Endothelial cell of umbilical vein (primary cell): ENCODE measurements around the gene REPS2. TPM values are rescaled to one million over a fixed set of nuclear protein-coding genes. Genes with fewer than 3 reads are reported as not detected.

Source experiments
- BruUV-seq: library from RNA; stranded (reverse); fragments of 400-500 nt; replicated peaks from 2 replicates; lab custom pipeline; 2021; lab: Mats Ljungman, UMichigan
- CTCF ChIA-PET: fragments of 300-600, 350-600 bp; sonication (Branson Sonifier 250); formaldehyde crosslinking; loops from one replicate; lab custom pipeline; 2021; ENCODE audit warnings: antibody characterized with exemption, inconsistent platforms; lab: Charles Lee
- POLR2A ChIA-PET: fragments of 300-600, 350-600 bp; sonication (Branson Sonifier 250); formaldehyde crosslinking; loops from one replicate; lab custom pipeline; 2021; ENCODE audit warnings: antibody characterized with exemption, inconsistent platforms; lab: Charles Lee
- DNase-seq: peaks from one replicate; pipeline ENCODE4 v3.0.0-alpha.2; 2011; ENCODE audit warnings: low read depth, low spot score
- FAIRE-seq: peaks from 2 replicates; lab custom pipeline; 2011; peaks lifted over from hg19 to GRCh38; lab: Jason Lieb, UNC
- H2AFZ ChIP-seq: 2 replicates; pipeline ENCODE4 v1.6.0; 2012; ENCODE audit warnings: low read depth, low read length, control low read depth, inconsistent platforms
- H3K27ac ChIP-seq: 2 replicates; pipeline ENCODE4 v1.5.1; 2011; ENCODE audit warnings: low read depth, mild to moderate bottlenecking, control low read depth, low read length, moderate library complexity; ENCODE audit not compliant: insufficient read depth
- H3K27me3 ChIP-seq, 2 experiments: 2 replicates each; pipeline versions ENCODE4 v1.6.0 to v1.6.1; 2011; ENCODE audit warnings: low read length in 2 of 2, mixed read lengths in 1 of 2; ENCODE audit not compliant: control insufficient read depth in 2 of 2, insufficient read depth in 2 of 2
- H3K36me3 ChIP-seq, 2 experiments: 2 replicates in 1 of 2; 3 replicates in 1 of 2; pipeline ENCODE4 v1.5.1; 2011; ENCODE audit warnings: low read length in 2 of 2, mild to moderate bottlenecking in 1 of 2, moderate library complexity in 1 of 2; ENCODE audit not compliant: control insufficient read depth in 2 of 2, insufficient read depth in 2 of 2; ENCODE audit errors: extremely low read depth in 1 of 2
- H3K4me1 ChIP-seq: 3 replicates; pipeline ENCODE4 v1.5.1; 2011; ENCODE audit warnings: mild to moderate bottlenecking, low read length; ENCODE audit not compliant: control insufficient read depth, insufficient read depth; ENCODE audit errors: extremely low read depth
- H3K4me2 ChIP-seq: 2 replicates; pipeline ENCODE4 v1.6.1; 2011; ENCODE audit warnings: low read length, control low read depth, mixed read lengths; ENCODE audit not compliant: insufficient read depth
- H3K4me3 ChIP-seq, 3 experiments: fragments of 200-600 bp in 1 of 3; sonication (generic), shearing (Covaris generic) in 1 of 3; replicated peaks in 1 of 3; 2 replicates each; pipeline ENCODE4 v1.5.1; 2011 to 2016; ENCODE audit warnings: control low read depth in 3 of 3, low read length in 3 of 3, mild to moderate bottlenecking in 2 of 3, inconsistent platforms in 1 of 3, low read depth in 1 of 3, moderate library complexity in 1 of 3; ENCODE audit not compliant: insufficient read depth in 1 of 3
- H3K79me2 ChIP-seq: 2 replicates; pipeline ENCODE4 v1.6.0; 2012; ENCODE audit warnings: low read length, inconsistent platforms; ENCODE audit not compliant: control insufficient read depth, insufficient read depth
- H3K9ac ChIP-seq: replicated peaks from 2 replicates; pipeline ENCODE3; 2011; ENCODE audit warnings: low read length, control low read depth; ENCODE audit not compliant: insufficient read depth; ENCODE audit errors: extremely low read depth
- H3K9me1 ChIP-seq: replicated peaks from 3 replicates; pipeline ENCODE4 v1.6.0; 2011; ENCODE audit warnings: mild to moderate bottlenecking, low read length; ENCODE audit not compliant: control insufficient read depth, insufficient read depth; ENCODE audit errors: extremely low read depth
- H3K9me3 ChIP-seq: replicated peaks from 2 replicates; pipeline ENCODE4 v1.5.1; 2012; ENCODE audit warnings: low read length, inconsistent platforms; ENCODE audit not compliant: control insufficient read depth, insufficient read depth
- H4K20me1 ChIP-seq: replicated peaks from 2 replicates; pipeline ENCODE3; 2011; ENCODE audit warnings: mild to moderate bottlenecking, low read length; ENCODE audit not compliant: control insufficient read depth, insufficient read depth; ENCODE audit errors: extremely low read depth
- EZH2 ChIP-seq: IDR thresholded peaks from 2 replicates; pipeline ENCODE4 v1.6.1; 2012; ENCODE audit warnings: borderline replicate concordance, low read depth, mild to moderate bottlenecking, moderate library complexity, low read length, inconsistent platforms; ENCODE audit not compliant: severe bottlenecking
- FOS ChIP-seq: IDR thresholded peaks from 2 replicates; pipeline ENCODE4 v1.6.1; 2011; ENCODE audit warnings: mild to moderate bottlenecking, low read length, moderate library complexity, borderline replicate concordance; ENCODE audit not compliant: insufficient read depth
- GATA2 ChIP-seq: IDR thresholded peaks from 2 replicates; pipeline ENCODE4 v1.7.0; 2011; ENCODE audit warnings: low read depth, mild to moderate bottlenecking, moderate library complexity, mixed read lengths, low read length; ENCODE audit not compliant: insufficient read length, insufficient read depth
- JUN ChIP-seq: IDR thresholded peaks from 2 replicates; pipeline ENCODE4 v1.6.1; 2011; ENCODE audit warnings: borderline replicate concordance, low read depth; ENCODE audit not compliant: insufficient read length, insufficient read depth
- MYC ChIP-seq: IDR thresholded peaks from one replicate; pipeline ENCODE4 v1.6.1; 2011; ENCODE audit warnings: mild to moderate bottlenecking, low read depth, low read length
- POLR2A ChIP-seq: IDR thresholded peaks from 2 replicates; pipeline ENCODE4 v1.6.1; 2012; ENCODE audit warnings: low read depth, mild to moderate bottlenecking, control low read depth, low read length
- POLR2AphosphoS5 ChIP-seq: IDR thresholded peaks from 2 replicates; pipeline ENCODE4 v1.6.1; 2012; ENCODE audit warnings: low read depth, mild to moderate bottlenecking, control low read depth, low read length, moderate library complexity; ENCODE audit not compliant: insufficient read depth
- dilution Hi-C: fragments of 300-500 bp; cut with MboI; formaldehyde crosslinking; loops from one replicate; pipeline ENCODE4 v1.15.0; 2019; ENCODE audit warnings: low sequenced_read_pairs; ENCODE audit not compliant: extremely low pct_ligation_motif_present
- intact Hi-C: fragments of 100-400 bp; cut with micrococcal nuclease; formaldehyde crosslinking; loops from one replicate; pipeline ENCODE4 v1.10.0; 2022
- polyA plus RNA-seq, 4 experiments: library from polyadenylated mRNA; depleted of rRNA in 3 of 4; stranded (reverse) in 3 of 4; unstranded in 1 of 4; fragments of >200 nt; gene quantifications; 2 replicates each; pipeline versions ENCODE4 v1.2.1 to v1.2.3, GENCODE V29; 2011 to 2012; ENCODE audit warnings: missing spikeins in 1 of 4
- total RNA-seq: library from RNA; stranded (reverse); gene quantifications from 2 replicates; pipeline ENCODE4 v1.2.3, GENCODE V29; 2021
- TF ChIP-seq, protein P1 (sequence below): IDR thresholded peaks from 2 replicates; pipeline ENCODE4 v1.6.1; 2011; ENCODE audit not compliant: insufficient read depth, insufficient read length
- TF ChIP-seq, protein P2 (sequence below), 2 donors: IDR thresholded peaks; 1 replicate in 1 of 2; 2 replicates in 1 of 2; pipeline ENCODE4 v1.5.1; 2011; ENCODE audit warnings: low read length in 2 of 2, mild to moderate bottlenecking in 2 of 2, moderate library complexity in 2 of 2, control low read depth in 1 of 2, inconsistent platforms in 1 of 2, low read depth in 1 of 2; ENCODE audit not compliant: insufficient read depth in 1 of 2; ENCODE audit errors: extremely low read depth in 1 of 2

The REPS2 gene
- total and polyA plus RNA-seq, 2 donors (not counting 3 experiments of a cell fraction or from before 2014, with no cell fraction given): 0.91 to 2.6 TPM

DNA sequence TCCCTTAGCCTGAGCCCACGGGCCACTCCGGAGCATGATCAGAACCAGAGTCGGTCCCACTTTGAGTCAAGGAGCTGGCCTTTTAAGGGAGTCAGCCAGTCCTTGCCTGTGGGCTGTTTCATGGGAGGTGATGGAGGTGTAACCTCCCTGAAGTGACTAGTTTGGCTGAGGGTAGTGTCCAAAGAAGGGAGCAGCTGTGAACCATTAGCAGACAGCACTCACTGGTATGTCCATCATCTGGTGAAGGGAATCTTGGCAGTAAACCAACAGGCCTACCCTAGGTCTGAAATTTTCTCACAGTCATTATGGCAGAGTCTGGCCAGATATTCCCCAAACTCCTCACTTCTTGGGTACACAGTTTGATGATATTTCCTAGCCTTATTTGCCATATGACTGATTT lies 12.3 kb upstream of the REPS2 start:
- Histone ChIP-seq H3K4me1 (no peaks in the 10 kb centered on the region), H3K79me2 (no peaks in the 10 kb centered on the region), H4K20me1 (no peaks in the 10 kb centered on the region), H2AFZ (no peak overlapping the region), H3K36me3 (no peaks in the 10 kb centered on the region), H3K27me3 (no peaks in the 10 kb centered on the region), H3K9ac (no peak overlapping the region), H3K4me2 (no peak overlapping the region), H3K27ac (no peak overlapping the region), H3K4me3 (no peak overlapping the region), H3K9me1 (no peaks in the 10 kb centered on the region), H3K9me3 (no peaks in the 10 kb centered on the region)
- dilution Hi-C loops (no loop called here), intact Hi-C loops (no loop called here)
- FAIRE-seq: no peak
- POLR2A ChIA-PET: no interaction called here
- no peak for DNase-seq
- no TSS peak for BruUV-seq
- CTCF ChIA-PET: interaction anchor here (1.1 kb wide), 1 partner anchor 112 kb away, joined by 3 read pairs; no protein-coding TSS in a partner anchor
- TF ChIP-seq, protein P1, sequence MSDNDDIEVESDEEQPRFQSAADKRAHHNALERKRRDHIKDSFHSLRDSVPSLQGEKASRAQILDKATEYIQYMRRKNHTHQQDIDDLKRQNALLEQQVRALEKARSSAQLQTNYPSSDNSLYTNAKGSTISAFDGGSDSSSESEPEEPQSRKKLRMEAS: no peak

DNA sequence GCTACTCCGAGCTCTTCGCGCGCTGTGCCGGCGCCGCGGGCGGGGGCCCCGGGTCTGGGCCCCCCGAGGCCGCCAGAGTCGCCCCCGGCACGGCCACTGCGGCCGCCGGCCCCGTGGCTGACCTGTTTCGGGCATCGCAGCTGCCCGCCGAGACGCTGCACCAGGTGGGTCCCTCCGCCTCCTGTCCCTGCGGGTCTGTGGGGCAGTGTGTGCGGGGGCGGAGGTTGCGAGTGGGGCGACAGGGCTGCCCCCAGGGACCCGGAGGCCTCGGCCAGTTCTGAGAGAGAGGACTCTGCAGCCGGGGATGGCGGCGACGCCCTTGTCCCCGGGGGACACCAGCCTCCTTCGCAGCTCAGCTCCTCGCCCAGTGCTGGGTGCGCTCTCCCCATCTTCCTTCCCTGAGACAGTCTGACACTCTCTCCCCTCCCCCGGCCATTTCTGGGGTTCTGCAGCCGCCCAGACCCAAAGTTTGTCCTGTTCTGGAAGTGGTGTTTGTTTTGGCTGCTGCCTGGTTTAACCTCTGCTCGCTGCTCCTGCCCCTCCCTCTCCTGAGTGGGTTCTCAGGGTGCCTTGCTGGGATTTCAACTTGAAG lies 609 bp downstream of the REPS2 start:
- ChIA-PET CTCF (interaction anchor here (0.7 to 4.0 kb wide), 4 partner anchors 9 to 99 kb away, joined by 3 to 23 read pairs (median 8); no protein-coding TSS in a partner anchor), POLR2A (no interaction called here)
- intact Hi-C loops (loop anchor here (1.0 to 2.0 kb wide), 3 partner anchors 64 to 120 kb away; no protein-coding TSS in a partner anchor), dilution Hi-C loops (no loop called here)
- Histone ChIP-seq H3K79me2 (no peaks in the 10 kb centered on the region), H3K4me3 (peak overlapping the region; percentile 41 to 65 (median 56)), H3K27ac (no peak overlapping the region), H3K4me2 (peak overlapping the region; percentile 72), H3K4me1 (peaks cover 3% of the 10 kb centered on the region), H3K9me3 (no peaks in the 10 kb centered on the region), H3K36me3 (no peaks in the 10 kb centered on the region), H3K9me1 (no peaks in the 10 kb centered on the region), H3K27me3 (peaks cover 0 to 2% of the 10 kb centered on the region in 2 experiments), H4K20me1 (no peaks in the 10 kb centered on the region), H3K9ac (peak overlapping the region; percentile 31), H2AFZ (peak overlapping the region; percentile 72)
- BruUV-seq: no TSS peak
- no peak for DNase-seq
- TF ChIP-seq MYC: no peak
- TF ChIP-seq GATA2: no peak
- TF ChIP-seq POLR2AphosphoS5: no peak
- TF ChIP-seq, protein P1: no peak
- no peak for TF ChIP-seq EZH2
- TF ChIP-seq JUN: no peak
- TF ChIP-seq, protein P2, sequence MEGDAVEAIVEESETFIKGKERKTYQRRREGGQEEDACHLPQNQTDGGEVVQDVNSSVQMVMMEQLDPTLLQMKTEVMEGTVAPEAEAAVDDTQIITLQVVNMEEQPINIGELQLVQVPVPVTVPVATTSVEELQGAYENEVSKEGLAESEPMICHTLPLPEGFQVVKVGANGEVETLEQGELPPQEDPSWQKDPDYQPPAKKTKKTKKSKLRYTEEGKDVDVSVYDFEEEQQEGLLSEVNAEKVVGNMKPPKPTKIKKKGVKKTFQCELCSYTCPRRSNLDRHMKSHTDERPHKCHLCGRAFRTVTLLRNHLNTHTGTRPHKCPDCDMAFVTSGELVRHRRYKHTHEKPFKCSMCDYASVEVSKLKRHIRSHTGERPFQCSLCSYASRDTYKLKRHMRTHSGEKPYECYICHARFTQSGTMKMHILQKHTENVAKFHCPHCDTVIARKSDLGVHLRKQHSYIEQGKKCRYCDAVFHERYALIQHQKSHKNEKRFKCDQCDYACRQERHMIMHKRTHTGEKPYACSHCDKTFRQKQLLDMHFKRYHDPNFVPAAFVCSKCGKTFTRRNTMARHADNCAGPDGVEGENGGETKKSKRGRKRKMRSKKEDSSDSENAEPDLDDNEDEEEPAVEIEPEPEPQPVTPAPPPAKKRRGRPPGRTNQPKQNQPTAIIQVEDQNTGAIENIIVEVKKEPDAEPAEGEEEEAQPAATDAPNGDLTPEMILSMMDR (IDR thresholded peaks at IDR 0.05; ENCODE audit: extremely low read depth in 1 of 2, insufficient read depth in 1 of 2, low read depth in 1 of 2, low read length in 2 of 2): no peak
- no peak for TF ChIP-seq FOS
- TF ChIP-seq POLR2A: no peak
- no peak for FAIRE-seq
